Gastrocnemius medialis (tissue), 4 donors: ENCODE measurements around the gene SPAAR.

Source experiments
- POLR2A ChIP-seq, 2 donors: fragments of 450-650 bp; IDR thresholded peaks; one replicate each; pipeline ENCODE4 v1.6.1; 2017; ENCODE audit warnings: antibody characterized with exemption in 2 of 2, mild to moderate bottlenecking in 2 of 2, moderate library complexity in 2 of 2
- TF ChIP-seq, protein P1 (sequence below), 5 experiments: fragments of 450-650 bp in 3 of 5; fragments of 200-600 bp in 2 of 5; sonication (generic) in 2 of 5; IDR thresholded peaks in 4 of 5; conservative IDR thresholded peaks in 1 of 5; 1 replicate in 4 of 5; 2 replicates in 1 of 5; pipeline ENCODE4 v1.5.1; 2016 to 2019; ENCODE audit warnings: antibody characterized with exemption in 5 of 5, mild to moderate bottlenecking in 3 of 5, moderate library complexity in 3 of 5

DNA sequence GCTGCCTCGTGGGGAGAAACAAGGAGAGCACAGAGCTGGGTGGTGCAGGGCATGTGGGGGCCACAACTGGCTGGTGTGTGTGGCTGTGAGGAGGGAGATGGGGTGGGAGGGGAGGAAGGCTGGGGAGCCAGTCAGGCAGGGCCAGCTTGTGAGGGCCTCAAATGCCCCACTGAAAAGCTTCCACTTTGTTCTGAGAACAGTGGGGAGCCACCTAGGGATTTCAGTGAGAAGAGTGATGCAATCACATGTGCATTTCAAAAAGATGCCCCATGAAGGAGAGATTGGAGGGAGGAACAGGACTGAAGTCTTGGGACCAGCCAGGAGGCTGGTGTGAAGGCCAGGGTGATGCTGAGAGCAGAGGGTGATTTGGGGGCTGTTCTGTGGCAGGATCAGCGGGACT is 40.4 kb upstream of the SPAAR start:
- TF ChIP-seq, protein P1, sequence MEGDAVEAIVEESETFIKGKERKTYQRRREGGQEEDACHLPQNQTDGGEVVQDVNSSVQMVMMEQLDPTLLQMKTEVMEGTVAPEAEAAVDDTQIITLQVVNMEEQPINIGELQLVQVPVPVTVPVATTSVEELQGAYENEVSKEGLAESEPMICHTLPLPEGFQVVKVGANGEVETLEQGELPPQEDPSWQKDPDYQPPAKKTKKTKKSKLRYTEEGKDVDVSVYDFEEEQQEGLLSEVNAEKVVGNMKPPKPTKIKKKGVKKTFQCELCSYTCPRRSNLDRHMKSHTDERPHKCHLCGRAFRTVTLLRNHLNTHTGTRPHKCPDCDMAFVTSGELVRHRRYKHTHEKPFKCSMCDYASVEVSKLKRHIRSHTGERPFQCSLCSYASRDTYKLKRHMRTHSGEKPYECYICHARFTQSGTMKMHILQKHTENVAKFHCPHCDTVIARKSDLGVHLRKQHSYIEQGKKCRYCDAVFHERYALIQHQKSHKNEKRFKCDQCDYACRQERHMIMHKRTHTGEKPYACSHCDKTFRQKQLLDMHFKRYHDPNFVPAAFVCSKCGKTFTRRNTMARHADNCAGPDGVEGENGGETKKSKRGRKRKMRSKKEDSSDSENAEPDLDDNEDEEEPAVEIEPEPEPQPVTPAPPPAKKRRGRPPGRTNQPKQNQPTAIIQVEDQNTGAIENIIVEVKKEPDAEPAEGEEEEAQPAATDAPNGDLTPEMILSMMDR (IDR thresholded peaks at IDR 0.05 in 4 of 5, conservative IDR thresholded peaks at IDR 0.05 in 1 of 5), result no peak
- TF ChIP-seq POLR2A (IDR thresholded peaks at IDR 0.05), result no peak
